H1 (cell line): ENCODE measurements around the gene MEGF9. TPM values are rescaled to one million over a fixed set of nuclear protein-coding genes. Genes with fewer than 3 reads are reported as not detected.
A peak's percentile ranks its signal among the peaks of the same experiment; 100 is the strongest.

Source experiments
- CTCF ChIA-PET: fragments of 300-600 bp; sonication (Branson Sonifier 250); formaldehyde crosslinking; loops from one replicate; lab custom pipeline; 2021; ENCODE audit not compliant: partially characterized antibody; lab: Charles Lee
- POLR2A ChIA-PET: fragments of 300-600 bp; sonication (Branson Sonifier 250); formaldehyde crosslinking; loops from one replicate; lab custom pipeline; 2021; ENCODE audit warnings: inconsistent platforms; ENCODE audit not compliant: partially characterized antibody; lab: Charles Lee
- DNase-seq, 2 experiments: peaks; one replicate each; pipeline versions ENCODE4 v3.0.0 to v3.0.0-alpha.2; 2010 to 2022; ENCODE audit warnings: low spot score in 2 of 2, low read depth in 1 of 2, mixed read lengths in 1 of 2
- FAIRE-seq: peaks from 2 replicates; lab custom pipeline; 2011; peaks lifted over from hg19 to GRCh38; lab: Jason Lieb, UNC
- H2AFZ ChIP-seq: 2 replicates; pipeline ENCODE4 v1.8.1; 2012; ENCODE audit warnings: low read length, inconsistent platforms
- H2AK5ac ChIP-seq: 2 replicates; pipeline ENCODE4 v1.6.1; 2013; ENCODE audit warnings: low read depth, low read length
- H2BK120ac ChIP-seq: replicated peaks from 2 replicates; pipeline ENCODE3; 2013; ENCODE audit warnings: low read depth, low read length, inconsistent platforms
- H2BK12ac ChIP-seq: 2 replicates; pipeline ENCODE4 v1.6.1; 2013; ENCODE audit warnings: low read depth, low read length
- H2BK15ac ChIP-seq: 2 replicates; pipeline ENCODE4 v1.6.1; 2013; ENCODE audit warnings: low read length
- H2BK20ac ChIP-seq: 2 replicates; pipeline ENCODE4 v1.6.1; 2013; ENCODE audit warnings: low read length
- H2BK5ac ChIP-seq: 2 replicates; pipeline ENCODE4 v1.6.1; 2013; ENCODE audit warnings: low read depth, low read length
- H3K14ac ChIP-seq: 2 replicates; pipeline ENCODE4 v1.6.1; 2013; ENCODE audit warnings: inconsistent platforms; ENCODE audit not compliant: insufficient read length
- H3K18ac ChIP-seq: 2 replicates; pipeline ENCODE4 v1.6.1; 2013; ENCODE audit warnings: low read length; ENCODE audit errors: extremely low read depth
- H3K23ac ChIP-seq: 2 replicates; pipeline ENCODE4 v1.6.1; 2013; ENCODE audit warnings: inconsistent platforms; ENCODE audit not compliant: insufficient read length
- H3K23me2 ChIP-seq: 2 replicates; pipeline ENCODE4 v1.6.1; 2013; ENCODE audit warnings: low read depth, low read length
- H3K27ac ChIP-seq: 2 replicates; pipeline ENCODE4 v1.6.1; 2011; ENCODE audit warnings: low read depth, low read length, inconsistent platforms
- H3K27me3 ChIP-seq, 4 experiments: replicated peaks in 1 of 4; 1 replicate in 1 of 4; 2 replicates in 3 of 4; pipeline versions ENCODE4 v1.6.1 to v1.8.1; 2011 to 2013; ENCODE audit warnings: low read length in 3 of 4, mild to moderate bottlenecking in 3 of 4, inconsistent platforms in 2 of 4, mixed read lengths in 2 of 4, moderate library complexity in 1 of 4; ENCODE audit not compliant: control insufficient read depth in 3 of 4, insufficient read depth in 3 of 4; ENCODE audit errors: extremely low read depth in 1 of 4
- H3K36me3 ChIP-seq, 4 experiments: 2 replicates each; pipeline versions ENCODE4 v1.6.1 to v1.8.1; 2011 to 2013; ENCODE audit warnings: mild to moderate bottlenecking in 4 of 4, low read length in 3 of 4, moderate library complexity in 2 of 4, control low read depth in 1 of 4, inconsistent platforms in 1 of 4; ENCODE audit not compliant: insufficient read depth in 4 of 4, control insufficient read depth in 2 of 4
- H3K4ac ChIP-seq: replicated peaks from 2 replicates; pipeline ENCODE3; 2013; ENCODE audit warnings: low read length, low read depth, mixed read lengths, inconsistent platforms; ENCODE audit not compliant: insufficient read length
- H3K4me1 ChIP-seq, 4 experiments: replicated peaks in 1 of 4; 1 replicate in 1 of 4; 2 replicates in 3 of 4; pipeline versions ENCODE4 v1.6.1 to v1.8.1; 2011 to 2013; ENCODE audit warnings: low read length in 3 of 4, inconsistent platforms in 2 of 4, mixed read lengths in 1 of 4; ENCODE audit not compliant: insufficient read depth in 4 of 4, control insufficient read depth in 3 of 4
- H3K4me2 ChIP-seq, 2 experiments: 2 replicates each; pipeline versions ENCODE4 v1.6.1 to v1.8.1; 2011 to 2013; ENCODE audit warnings: low read depth in 2 of 2, low read length in 2 of 2, control low read depth in 1 of 2, inconsistent platforms in 1 of 2, mild to moderate bottlenecking in 1 of 2; ENCODE audit not compliant: insufficient read depth in 1 of 2
- H3K4me3 ChIP-seq, 4 experiments: fragments of 200-600, 300-600 bp in 1 of 4; sonication (generic), shearing (Covaris generic), sonication (Bioruptor Twin) in 1 of 4; 2 replicates each; pipeline versions ENCODE4 v1.5.1 to v1.8.1; 2011 to 2016; ENCODE audit warnings: low read length in 4 of 4, low read depth in 3 of 4, control low read depth in 2 of 4, inconsistent platforms in 2 of 4, mild to moderate bottlenecking in 2 of 4, mixed read lengths in 1 of 4, moderate library complexity in 1 of 4; ENCODE audit not compliant: insufficient read depth in 2 of 4; ENCODE audit errors: extremely low read depth in 1 of 4
- H3K56ac ChIP-seq: replicated peaks from 2 replicates; pipeline ENCODE3; 2013; ENCODE audit warnings: low read depth, mild to moderate bottlenecking, mixed read lengths, low read length, inconsistent platforms; ENCODE audit not compliant: insufficient read length
- H3K79me1 ChIP-seq: 2 replicates; pipeline ENCODE4 v1.6.1; 2013; ENCODE audit warnings: low read depth, low read length, control low read depth
- H3K79me2 ChIP-seq, 2 experiments: 2 replicates each; pipeline versions ENCODE4 v1.6.1 to v1.8.1; 2012 to 2013; ENCODE audit warnings: low read length in 2 of 2, mild to moderate bottlenecking in 2 of 2, inconsistent platforms in 1 of 2; ENCODE audit not compliant: insufficient read depth in 2 of 2, control insufficient read depth in 1 of 2
- H3K9ac ChIP-seq, 4 experiments: replicated peaks in 1 of 4; 1 replicate in 1 of 4; 2 replicates in 3 of 4; pipeline versions ENCODE4 v1.6.1 to v1.8.1; 2011 to 2013; ENCODE audit warnings: low read depth in 3 of 4, low read length in 3 of 4, control low read depth in 2 of 4, mild to moderate bottlenecking in 2 of 4, moderate library complexity in 2 of 4, inconsistent platforms in 1 of 4; ENCODE audit errors: extremely low read depth in 1 of 4
- H3K9me3 ChIP-seq, 2 experiments: 2 replicates each; pipeline versions ENCODE4 v1.6.1 to v1.8.1; 2012 to 2013; ENCODE audit warnings: mild to moderate bottlenecking in 2 of 2, moderate library complexity in 2 of 2, control low read depth in 1 of 2, inconsistent platforms in 1 of 2, low read depth in 1 of 2, low read length in 1 of 2, mixed read lengths in 1 of 2; ENCODE audit not compliant: insufficient read depth in 2 of 2
- H4K20me1 ChIP-seq, 2 experiments: replicated peaks in 1 of 2; 2 replicates each; pipeline versions ENCODE3 to v1.8.1; 2011 to 2013; ENCODE audit warnings: inconsistent platforms in 2 of 2, low read length in 2 of 2, mild to moderate bottlenecking in 1 of 2; ENCODE audit not compliant: insufficient read depth in 2 of 2, control insufficient read depth in 1 of 2
- H4K5ac ChIP-seq: 2 replicates; pipeline ENCODE4 v1.6.1; 2013; ENCODE audit warnings: low read length, low read depth, mixed read lengths, inconsistent platforms; ENCODE audit not compliant: insufficient read length
- H4K8ac ChIP-seq: 2 replicates; pipeline ENCODE4 v1.8.0; 2013; ENCODE audit warnings: mild to moderate bottlenecking, moderate library complexity, low read length, inconsistent platforms; ENCODE audit not compliant: insufficient read depth; ENCODE audit errors: extremely low read depth
- H4K91ac ChIP-seq: replicated peaks from 2 replicates; pipeline ENCODE3; 2013; ENCODE audit warnings: low read length, mixed read lengths, inconsistent platforms; ENCODE audit not compliant: insufficient read length
- NANOG ChIP-seq: IDR thresholded peaks from 2 replicates; pipeline ENCODE4 v1.6.1; 2011; ENCODE audit warnings: low read length, low read depth, mild to moderate bottlenecking, inconsistent platforms; ENCODE audit not compliant: insufficient read depth, poor library complexity, severe bottlenecking
- RAD21 ChIP-seq, 2 experiments: IDR thresholded peaks in 1 of 2; conservative IDR thresholded peaks in 1 of 2; 2 replicates each; pipeline ENCODE4 v1.6.1; 2011; ENCODE audit warnings: low read depth in 2 of 2, low read length in 2 of 2, improper control_type of control experiment in 1 of 2, inconsistent platforms in 1 of 2, mild to moderate bottlenecking in 1 of 2, moderate library complexity in 1 of 2
- WGBS, 2 experiments: shearing (Covaris generic) in 1 of 2; methylation state at CpG; one replicate each; pipeline versions ENCODE4 v1.1.6 to v1.1.7; 2013 to 2015; ENCODE audit warnings: low lambda C conversion rate in 2 of 2, mixed read lengths in 2 of 2, inconsistent platforms in 1 of 2, low coverage in 1 of 2, missing lambda C conversion rate in 1 of 2; ENCODE audit not compliant: insufficient replicate concordance in 2 of 2, insufficient coverage in 1 of 2, insufficient read length in 1 of 2; ENCODE audit errors: extremely low coverage in 1 of 2, missing lambda C conversion rate in 1 of 2; 5-methylcytosine and 5-hydroxymethylcytosine counted together
- polyA plus RNA-seq, 7 experiments: library from polyadenylated mRNA; depleted of rRNA in 3 of 7; stranded (reverse) in 5 of 7; unstranded in 2 of 7; fragments of >200 nt in 5 of 7; fragments of 200-250 nt in 2 of 7; gene quantifications; 1 replicate in 5 of 7; 2 replicates in 1 of 7; 4 replicates in 1 of 7; pipeline versions ENCODE4 v1.2.1 to v1.2.3, GENCODE V29; 2011 to 2013; ENCODE audit warnings: missing spikeins in 2 of 7, mixed read lengths in 2 of 7
- total RNA-seq: library from RNA; stranded (reverse); fragmentation: NEBNext Ultra II Directional; extraction: Animal tissue kit (Norgen Biotek cat#: 25700); gene quantifications from 2 replicates; pipeline ENCODE4 v1.2.1, GENCODE V29; 2021
- TF ChIP-seq, protein P1 (sequence below), 3 experiments: IDR thresholded peaks; 1 replicate in 2 of 3; 2 replicates in 1 of 3; pipeline versions ENCODE4 v1.5.1 to v1.6.1; 2011; ENCODE audit warnings: low read length in 3 of 3, mild to moderate bottlenecking in 3 of 3, inconsistent platforms in 2 of 3, low read depth in 1 of 3, moderate library complexity in 1 of 3; ENCODE audit not compliant: insufficient read depth in 1 of 3; ENCODE audit errors: control extremely low read depth in 1 of 3

Gene MEGF9
- total and polyA plus RNA-seq, 2 of the 8 experiments (the other 6 are each of a cell fraction or from before 2014, with no cell fraction given), result 0.45 to 1.8 TPM

DNA sequence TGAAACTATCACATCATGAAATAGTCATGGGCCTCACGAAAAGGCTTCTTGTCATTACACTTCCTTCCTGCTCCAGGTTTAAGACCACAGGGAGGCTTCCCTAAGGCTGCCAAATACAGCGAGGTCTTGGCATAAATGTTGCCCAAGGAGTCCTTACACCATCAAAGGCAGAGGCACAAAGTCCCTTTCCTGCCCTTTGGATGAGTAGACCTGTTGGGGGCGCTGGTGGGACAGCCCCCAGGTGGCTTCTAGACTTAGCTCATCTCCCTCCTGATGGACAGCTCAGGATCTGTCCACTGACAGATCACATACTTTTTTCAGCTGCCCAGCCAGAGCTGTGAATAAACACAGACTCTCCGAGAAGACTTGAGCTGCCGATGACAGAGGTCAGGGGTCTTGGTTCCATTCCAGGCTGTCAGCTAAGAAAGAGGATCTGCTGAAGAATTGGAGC is 15.5 kb upstream of the MEGF9 start:
- H3K27me3 ChIP-seq, result no peaks in the 10 kb centered on the region
- H4K20me1 ChIP-seq, result no peaks in the 10 kb centered on the region
- no peak overlapping the region for H2BK5ac ChIP-seq
- POLR2A ChIA-PET, result interaction anchor here (0.6 to 2.2 kb wide), 3 partner anchors 15 to 127 kb away, joined by 3 to 7 read pairs (median 3); partner anchors contain the start of gene MEGF9
- no peak overlapping the region for H2BK12ac ChIP-seq
- no peak overlapping the region for H3K23ac ChIP-seq
- peaks cover 0 to 6% (median 0%) of the 10 kb centered on the region in 4 experiments; a peak in 3 of 7 replicates for H3K4me1 ChIP-seq
- no peak overlapping the region for H3K14ac ChIP-seq
- no peaks in the 10 kb centered on the region for H3K79me2 ChIP-seq
- CTCF ChIA-PET, result interaction anchor here (0.7 to 2.8 kb wide), 24 partner anchors 9 to 1220 kb away, joined by 3 to 16 read pairs (median 4); no protein-coding TSS in a partner anchor
- H3K27ac ChIP-seq, result no peak overlapping the region
- no peak overlapping the region for H2BK20ac ChIP-seq
- H3K4ac ChIP-seq, result no peak overlapping the region
- no peak overlapping the region for H3K4me3 ChIP-seq
- no peak for FAIRE-seq
- no peak overlapping the region for H4K8ac ChIP-seq
- H2BK120ac ChIP-seq, result no peak overlapping the region
- no peak overlapping the region for H3K56ac ChIP-seq
- no peak overlapping the region for H2BK15ac ChIP-seq
- H4K91ac ChIP-seq, result no peak overlapping the region
- H3K4me2 ChIP-seq, result no peak overlapping the region
- no peak overlapping the region for H2AK5ac ChIP-seq
- no peak overlapping the region for H3K18ac ChIP-seq
- H4K5ac ChIP-seq, result no peak overlapping the region
- H3K9me3 ChIP-seq, result no peaks in the 10 kb centered on the region
- no peak overlapping the region for H2AFZ ChIP-seq
- peak in 1 of 2 experiments; percentile 69 for DNase-seq
- no peak overlapping the region for H3K9ac ChIP-seq
- H3K79me1 ChIP-seq, result no peaks in the 10 kb centered on the region
- no peaks in the 10 kb centered on the region for H3K36me3 ChIP-seq
- WGBS, 2 experiments, result 72% methylated on average over 5 of the region's 5 CpGs; no CpG with 5 or more reads in 1 of the 2 experiments
- TF ChIP-seq NANOG (no peak), RAD21 (IDR thresholded peaks at IDR 0.05 in 1 of 2, conservative IDR thresholded peaks at IDR 0.05 in 1 of 2; ENCODE audit: low read depth in 2 of 2, low read length in 2 of 2) (peak; percentile 36 to 61)
- TF ChIP-seq, protein P1, sequence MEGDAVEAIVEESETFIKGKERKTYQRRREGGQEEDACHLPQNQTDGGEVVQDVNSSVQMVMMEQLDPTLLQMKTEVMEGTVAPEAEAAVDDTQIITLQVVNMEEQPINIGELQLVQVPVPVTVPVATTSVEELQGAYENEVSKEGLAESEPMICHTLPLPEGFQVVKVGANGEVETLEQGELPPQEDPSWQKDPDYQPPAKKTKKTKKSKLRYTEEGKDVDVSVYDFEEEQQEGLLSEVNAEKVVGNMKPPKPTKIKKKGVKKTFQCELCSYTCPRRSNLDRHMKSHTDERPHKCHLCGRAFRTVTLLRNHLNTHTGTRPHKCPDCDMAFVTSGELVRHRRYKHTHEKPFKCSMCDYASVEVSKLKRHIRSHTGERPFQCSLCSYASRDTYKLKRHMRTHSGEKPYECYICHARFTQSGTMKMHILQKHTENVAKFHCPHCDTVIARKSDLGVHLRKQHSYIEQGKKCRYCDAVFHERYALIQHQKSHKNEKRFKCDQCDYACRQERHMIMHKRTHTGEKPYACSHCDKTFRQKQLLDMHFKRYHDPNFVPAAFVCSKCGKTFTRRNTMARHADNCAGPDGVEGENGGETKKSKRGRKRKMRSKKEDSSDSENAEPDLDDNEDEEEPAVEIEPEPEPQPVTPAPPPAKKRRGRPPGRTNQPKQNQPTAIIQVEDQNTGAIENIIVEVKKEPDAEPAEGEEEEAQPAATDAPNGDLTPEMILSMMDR (IDR thresholded peaks at IDR 0.05; ENCODE audit: control extremely low read depth in 1 of 3, insufficient read depth in 1 of 3, low read depth in 1 of 3, low read length in 3 of 3), result peak; percentile 70 to 83 (median 77)
- no peaks in the 10 kb centered on the region; the same call in 1 of the 2 replicates for H3K23me2 ChIP-seq
